CD8-positive, alpha-beta memory T cell (primary cell): Measurements from ENCODE around the gene PRKACB. TPM values are rescaled to one million over a fixed set of nuclear protein-coding genes. Genes with fewer than 3 reads are reported as not detected.
A peak's percentile ranks its signal among the peaks of the same experiment; 100 is the strongest.

Source experiments
- CTCF ChIA-PET: fragments of 350-600 bp; sonication (Branson Sonifier 250); formaldehyde crosslinking; loops from one replicate; lab custom pipeline; 2021; ENCODE audit warnings: antibody characterized with exemption; lab: Charles Lee
- POLR2A ChIA-PET: fragments of 350-600 bp; sonication (Branson Sonifier 250); formaldehyde crosslinking; loops from one replicate; lab custom pipeline; 2021; ENCODE audit warnings: antibody characterized with exemption; lab: Charles Lee
- DNase-seq, 5 donors: peaks; one replicate each; pipeline versions ENCODE4 v3.0.0 to v3.0.0-alpha.2; 2020 to 2022; ENCODE audit warnings: mixed read lengths in 1 of 5
- H3K27ac ChIP-seq: one replicate; pipeline ENCODE4 v1.7.0; 2013; ENCODE audit warnings: low read depth, mild to moderate bottlenecking, low read length, moderate library complexity
- H3K27me3 ChIP-seq: 2 replicates; pipeline ENCODE4 v1.7.0; 2013; ENCODE audit warnings: low read length, mild to moderate bottlenecking; ENCODE audit not compliant: insufficient read depth, poor library complexity, severe bottlenecking
- H3K36me3 ChIP-seq: 2 replicates; pipeline ENCODE4 v1.7.0; 2013; ENCODE audit warnings: mild to moderate bottlenecking, low read length, moderate library complexity; ENCODE audit not compliant: insufficient read depth
- H3K4me1 ChIP-seq: 2 replicates; pipeline ENCODE4 v1.7.0; 2013; ENCODE audit warnings: mild to moderate bottlenecking, low read length, moderate library complexity; ENCODE audit not compliant: insufficient read depth
- H3K4me3 ChIP-seq: 2 replicates; pipeline ENCODE4 v1.7.0; 2013; ENCODE audit warnings: mild to moderate bottlenecking, low read length
- H3K9me3 ChIP-seq: 2 replicates; pipeline ENCODE4 v1.7.0; 2013; ENCODE audit warnings: mild to moderate bottlenecking, low read length
- H3K27ac Mint-ChIP-seq, 8 donors: one replicate each; pipeline ENCODE4 v1.8.0; 2020 to 2021; ENCODE audit warnings: mixed read lengths in 8 of 8, mild to moderate bottlenecking in 6 of 8, inconsistent platforms in 3 of 8, moderate library complexity in 3 of 8
- H3K27me3 Mint-ChIP-seq, 2 donors: one replicate each; pipeline ENCODE4 v1.8.0; 2020 to 2021; ENCODE audit warnings: mixed read lengths in 2 of 2, mild to moderate bottlenecking in 1 of 2, moderate library complexity in 1 of 2
- H3K36me3 Mint-ChIP-seq, 3 donors: one replicate each; pipeline ENCODE4 v1.8.0; 2020 to 2021; ENCODE audit warnings: mixed read lengths in 3 of 3, inconsistent platforms in 1 of 3, mild to moderate bottlenecking in 1 of 3
- H3K4me1 Mint-ChIP-seq, 3 donors: one replicate each; pipeline ENCODE4 v1.8.0; 2020 to 2021; ENCODE audit warnings: mixed read lengths in 3 of 3, inconsistent platforms in 1 of 3, mild to moderate bottlenecking in 1 of 3
- H3K4me3 Mint-ChIP-seq, 7 donors: one replicate each; pipeline ENCODE4 v1.8.0; 2020 to 2021; ENCODE audit warnings: mixed read lengths in 7 of 7, mild to moderate bottlenecking in 6 of 7, moderate library complexity in 4 of 7, inconsistent platforms in 2 of 7
- H3K9me3 Mint-ChIP-seq, 5 donors: one replicate each; pipeline ENCODE4 v1.8.0; 2020 to 2022; ENCODE audit warnings: mixed read lengths in 5 of 5, mild to moderate bottlenecking in 3 of 5, moderate library complexity in 2 of 5, inconsistent platforms in 1 of 5
- polyA plus RNA-seq: library from polyadenylated mRNA; unstranded; fragments of 300-500 nt; fragmentation: Illumina TruSeq; gene quantifications from one replicate; pipeline ENCODE4 v1.2.3, GENCODE V29; 2021
- total RNA-seq, 2 experiments: library from RNA; stranded (reverse); gene quantifications; one replicate each; pipeline ENCODE4 v1.2.3, GENCODE V29; 2021

The PRKACB gene
- total and polyA plus RNA-seq, 3 experiments from 2014 or later = 47.7 to 97.5 (median 54.6) TPM

DNA sequence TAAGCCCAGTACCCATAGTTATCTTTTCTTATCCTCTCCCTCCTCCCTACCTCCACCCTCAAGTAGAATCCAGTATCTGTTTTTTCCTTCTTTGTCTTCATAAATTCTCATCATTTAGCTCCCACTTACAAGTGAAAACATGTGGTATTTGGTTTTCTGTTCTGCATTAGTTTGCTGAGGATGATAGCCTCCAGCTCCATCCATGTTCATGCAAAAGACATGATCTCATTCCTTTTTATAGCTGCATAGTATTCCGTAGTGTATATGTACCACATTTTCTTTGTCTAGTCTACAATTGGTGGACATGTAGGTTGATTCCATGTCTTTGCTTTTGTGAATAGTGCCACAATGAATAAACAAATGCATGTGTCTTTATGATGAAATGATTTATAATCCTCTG, 55.2 kb downstream of the PRKACB start:
- no peaks in the 10 kb centered on the region for H3K4me1 ChIP-seq
- CTCF ChIA-PET = no interaction called here
- no peak for DNase-seq
- POLR2A ChIA-PET = no interaction called here
- no peak overlapping the region for H3K4me3 ChIP-seq
- Mint-ChIP-seq H3K4me3 (no peak overlapping the region), H3K36me3 (peaks cover 22 to 81% (median 40%) of the 10 kb centered on the region in 3 donors), H3K27me3 (no peaks in the 10 kb centered on the region), H3K9me3 (no peaks in the 10 kb centered on the region), H3K4me1 (peaks cover 20 to 32% (median 20%) of the 10 kb centered on the region in 3 donors), H3K27ac (peak overlapping the region in 1 of 8 donors; percentile 2)
- no peaks in the 10 kb centered on the region for H3K9me3 ChIP-seq
- no peaks in the 10 kb centered on the region for H3K27me3 ChIP-seq
- no peak overlapping the region for H3K27ac ChIP-seq
- H3K36me3 ChIP-seq = peaks cover 28% of the 10 kb centered on the region

GRCh38 chr1:84202126-84202525, 58.1 kb downstream of the PRKACB start:
- Histone ChIP-seq H3K4me3 (no peak overlapping the region), H3K9me3 (no peaks in the 10 kb centered on the region), H3K36me3 (peaks cover 23% of the 10 kb centered on the region), H3K27me3 (no peaks in the 10 kb centered on the region), H3K4me1 (no peaks in the 10 kb centered on the region), H3K27ac (no peak overlapping the region)
- H3K36me3 Mint-ChIP-seq = peaks cover 28 to 76% (median 35%) of the 10 kb centered on the region in 3 donors
- CTCF ChIA-PET = no interaction called here
- H3K4me1 Mint-ChIP-seq = peaks cover 20 to 31% (median 22%) of the 10 kb centered on the region in 3 donors
- no peaks in the 10 kb centered on the region for H3K27me3 Mint-ChIP-seq
- POLR2A ChIA-PET = no interaction called here
- H3K27ac Mint-ChIP-seq = peak overlapping the region in 4 of 8 donors; percentile 42 to 58 (median 46)
- H3K4me3 Mint-ChIP-seq = no peak overlapping the region
- no peak for DNase-seq
- H3K9me3 Mint-ChIP-seq = no peaks in the 10 kb centered on the region

DNA sequence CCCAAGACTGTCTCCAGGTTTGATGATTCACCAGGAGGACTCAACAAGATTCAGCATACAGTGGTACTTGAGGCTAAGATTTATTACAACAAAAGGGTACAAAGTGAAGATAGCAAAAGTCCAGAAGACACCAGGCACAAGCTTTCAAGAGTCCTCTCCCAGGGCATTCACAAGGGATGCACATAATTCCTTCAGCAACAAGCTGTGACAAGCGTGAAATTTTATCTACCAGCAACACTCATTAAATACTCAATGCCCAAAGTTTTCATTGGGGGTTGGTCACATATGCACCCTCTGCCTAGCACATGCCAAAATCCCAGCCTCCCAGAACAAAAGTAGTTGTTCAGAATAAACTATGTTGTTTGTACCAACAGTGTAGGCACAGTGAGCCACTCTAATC, 62.3 kb downstream of the PRKACB start:
- ChIA-PET POLR2A (no interaction called here), CTCF (no interaction called here)
- no peak overlapping the region for H3K27ac ChIP-seq
- peaks cover 18% of the 10 kb centered on the region for H3K36me3 ChIP-seq
- no peaks in the 10 kb centered on the region for H3K4me1 ChIP-seq
- no peak for DNase-seq
- H3K4me3 ChIP-seq = no peak overlapping the region
- Mint-ChIP-seq H3K9me3 (no peaks in the 10 kb centered on the region), H3K36me3 (peaks cover 15 to 64% (median 27%) of the 10 kb centered on the region in 3 donors), H3K4me1 (peaks cover 24 to 45% (median 31%) of the 10 kb centered on the region in 3 donors), H3K27ac (peak overlapping the region in 2 of 8 donors; percentile 17 to 20), H3K4me3 (no peak overlapping the region), H3K27me3 (peaks cover 0 to 2% of the 10 kb centered on the region in 2 donors)
- H3K9me3 ChIP-seq = no peaks in the 10 kb centered on the region
- no peaks in the 10 kb centered on the region for H3K27me3 ChIP-seq

GRCh38 chr1:84208935-84209334, 64.9 kb downstream of the PRKACB start:
- peak overlapping the region in 4 of 8 donors; percentile 19 to 92 (median 40) for H3K27ac Mint-ChIP-seq
- H3K27me3 Mint-ChIP-seq = peaks cover 0 to 2% of the 10 kb centered on the region in 2 donors
- no peak overlapping the region for H3K4me3 ChIP-seq
- no peaks in the 10 kb centered on the region for H3K27me3 ChIP-seq
- H3K9me3 ChIP-seq = no peaks in the 10 kb centered on the region
- POLR2A ChIA-PET = no interaction called here
- no peaks in the 10 kb centered on the region for H3K4me1 ChIP-seq
- H3K9me3 Mint-ChIP-seq = no peaks in the 10 kb centered on the region
- H3K4me3 Mint-ChIP-seq = no peak overlapping the region
- H3K36me3 ChIP-seq = peaks cover 18% of the 10 kb centered on the region
- CTCF ChIA-PET = no interaction called here
- peaks cover 31 to 53% (median 40%) of the 10 kb centered on the region in 3 donors for H3K4me1 Mint-ChIP-seq
- no peak overlapping the region for H3K27ac ChIP-seq
- H3K36me3 Mint-ChIP-seq = peaks cover 15 to 51% (median 22%) of the 10 kb centered on the region in 3 donors
- no peak for DNase-seq

DNA sequence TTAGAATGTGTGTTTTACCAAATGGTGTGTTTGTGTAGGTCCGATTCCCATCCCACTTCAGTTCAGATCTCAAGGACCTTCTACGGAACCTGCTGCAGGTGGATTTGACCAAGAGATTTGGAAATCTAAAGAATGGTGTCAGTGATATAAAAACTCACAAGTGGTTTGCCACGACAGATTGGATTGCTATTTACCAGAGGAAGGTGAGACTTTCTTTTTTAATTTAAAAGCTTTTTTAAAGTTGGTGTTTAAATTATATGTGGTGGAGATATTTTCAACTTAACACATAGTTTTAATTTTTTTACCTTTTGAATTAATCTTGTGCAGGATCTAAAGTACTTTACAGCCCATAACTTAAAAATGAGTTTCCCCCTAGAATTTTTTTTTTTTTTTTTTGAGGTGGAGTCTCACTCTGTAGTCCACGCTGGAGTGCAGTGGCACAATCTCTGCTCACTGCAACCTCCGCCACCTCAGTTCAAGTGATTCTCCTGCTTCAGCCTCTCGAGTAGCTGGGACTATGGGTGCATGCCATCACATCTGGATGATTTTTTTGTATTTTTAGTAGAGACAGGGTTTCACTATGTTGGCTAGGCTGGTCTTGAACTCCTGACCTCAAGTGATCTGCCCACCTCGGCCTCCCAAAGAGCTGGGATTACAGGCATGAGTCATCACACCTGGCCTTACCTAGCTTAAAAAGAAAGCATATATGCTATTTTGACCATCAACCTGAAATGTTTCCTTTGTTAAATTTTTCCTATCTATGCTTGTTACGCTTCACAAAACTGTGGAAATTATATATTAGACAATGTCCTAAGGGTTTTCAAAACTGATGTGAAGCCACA, 70.3 kb downstream of the PRKACB start:
- Histone ChIP-seq H3K27ac (no peak overlapping the region), H3K36me3 (peaks cover 14% of the 10 kb centered on the region)
- CTCF ChIA-PET = no interaction called here

DNA sequence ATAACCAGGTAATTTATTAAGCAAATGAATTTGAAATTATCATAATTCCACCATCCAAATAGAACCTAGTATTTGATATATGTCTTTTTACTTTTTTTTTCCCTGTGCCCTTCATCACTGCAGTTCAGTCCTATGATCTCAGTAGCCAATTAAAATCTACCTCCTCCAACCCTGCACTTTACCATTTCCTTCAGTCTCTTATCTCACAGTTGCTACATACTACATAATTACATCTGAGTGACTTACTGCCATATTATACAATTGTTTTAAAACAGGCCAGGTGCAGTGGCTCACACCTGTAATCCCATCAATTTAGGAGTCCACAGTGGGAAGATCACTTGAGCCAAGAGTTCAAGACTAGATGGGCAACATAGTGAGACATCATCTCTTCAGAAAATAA, 73.2 kb downstream of the PRKACB start:
- ChIA-PET POLR2A (no interaction called here), CTCF (no interaction called here)
- Mint-ChIP-seq H3K4me1 (peaks cover 47 to 73% (median 67%) of the 10 kb centered on the region in 3 donors), H3K4me3 (no peak overlapping the region), H3K27me3 (no peaks in the 10 kb centered on the region), H3K27ac (peak overlapping the region in 4 of 8 donors; percentile 10 to 51 (median 22)), H3K9me3 (peaks cover 0 to 12% (median 5%) of the 10 kb centered on the region in 5 donors), H3K36me3 (peaks cover 43 to 72% (median 45%) of the 10 kb centered on the region in 3 donors)
- DNase-seq = no peak
- Histone ChIP-seq H3K27me3 (no peaks in the 10 kb centered on the region), H3K36me3 (peaks cover 9% of the 10 kb centered on the region), H3K4me1 (no peaks in the 10 kb centered on the region), H3K4me3 (no peak overlapping the region), H3K9me3 (no peaks in the 10 kb centered on the region), H3K27ac (no peak overlapping the region)

More for the DNA sequence above, 70.3 kb downstream of the PRKACB start:
- Histone ChIP-seq H3K9me3 (no peaks in the 10 kb centered on the region), H3K27me3 (no peaks in the 10 kb centered on the region), H3K4me1 (no peaks in the 10 kb centered on the region), H3K4me3 (no peak overlapping the region)
- Mint-ChIP-seq H3K27me3 (no peaks in the 10 kb centered on the region), H3K27ac (peak overlapping the region in 7 of 8 donors; percentile 29 to 68 (median 55)), H3K36me3 (peaks cover 15 to 54% (median 25%) of the 10 kb centered on the region in 3 donors), H3K4me1 (peaks cover 39 to 72% (median 60%) of the 10 kb centered on the region in 3 donors), H3K4me3 (peak overlapping the region in 3 of 7 donors; percentile 23 to 29 (median 24)), H3K9me3 (peaks cover 0 to 3% (median 0%) of the 10 kb centered on the region in 5 donors)
- DNase-seq = no peak
- POLR2A ChIA-PET = no interaction called here

DNA sequence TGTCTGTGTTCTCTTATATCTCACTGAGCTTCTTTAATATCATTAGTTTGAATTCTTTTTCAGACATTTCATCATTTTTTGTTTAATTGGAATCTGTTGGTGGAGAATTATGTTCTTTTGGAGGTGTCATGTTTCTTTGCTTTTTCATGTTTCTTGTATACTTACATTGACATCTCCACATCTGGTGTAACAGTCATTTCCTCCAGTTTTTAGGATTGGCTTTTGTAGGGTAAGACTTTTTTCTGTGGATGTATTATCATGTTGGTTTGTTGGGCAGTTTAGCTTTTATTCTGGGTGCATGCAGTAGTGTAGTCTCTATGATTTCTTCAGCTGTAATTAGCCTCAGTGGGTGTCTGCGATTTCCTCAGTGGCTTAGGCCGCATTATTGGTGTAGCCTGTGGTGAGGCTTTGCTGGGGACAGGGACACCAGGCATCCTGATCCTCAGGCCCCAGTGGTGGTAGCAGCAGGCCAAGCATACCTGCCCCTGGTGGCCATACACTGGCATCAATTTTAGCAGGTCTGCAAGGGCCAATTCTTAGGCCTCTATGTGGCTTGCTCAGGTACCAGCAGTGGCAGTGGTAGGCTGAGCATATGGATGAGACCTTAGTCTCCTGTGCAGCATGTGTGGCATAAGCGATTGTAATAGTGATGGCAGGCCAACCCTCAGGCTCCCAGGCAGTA, 79.8 kb downstream of the PRKACB start:
- peaks cover 11 to 27% (median 18%) of the 10 kb centered on the region in 5 donors for H3K9me3 Mint-ChIP-seq
- H3K27ac Mint-ChIP-seq = peak overlapping the region in 6 of 8 donors; percentile 3 to 74 (median 56)
- Histone ChIP-seq H3K4me1 (peaks cover 6% of the 10 kb centered on the region), H3K9me3 (peaks cover 5% of the 10 kb centered on the region), H3K27ac (no peak overlapping the region), H3K27me3 (no peaks in the 10 kb centered on the region), H3K4me3 (no peak overlapping the region), H3K36me3 (peaks cover 11% of the 10 kb centered on the region)
- ChIA-PET POLR2A (no interaction called here), CTCF (no interaction called here)
- H3K4me1 Mint-ChIP-seq = peaks cover 44 to 68% (median 50%) of the 10 kb centered on the region in 3 donors
- no peaks in the 10 kb centered on the region for H3K27me3 Mint-ChIP-seq
- peaks cover 51 to 83% (median 72%) of the 10 kb centered on the region in 3 donors for H3K36me3 Mint-ChIP-seq
- DNase-seq = no peak
- H3K4me3 Mint-ChIP-seq = peak overlapping the region in 1 of 7 donors; percentile 41
